HG03432 (cell line): Measurements from ENCODE around the gene USP46.
A peak's percentile ranks its signal among the peaks of the same experiment; 100 is the strongest.

ENCODE experiments used
- ATAC-seq: cut with Tn5 transposase; IDR thresholded peaks from one replicate; pipeline ENCODE4 v1.9.1; 2021; ENCODE audit warnings: mild to moderate bottlenecking, moderate library complexity; ENCODE audit not compliant: unreplicated experiment

The USP46 gene, protein sequence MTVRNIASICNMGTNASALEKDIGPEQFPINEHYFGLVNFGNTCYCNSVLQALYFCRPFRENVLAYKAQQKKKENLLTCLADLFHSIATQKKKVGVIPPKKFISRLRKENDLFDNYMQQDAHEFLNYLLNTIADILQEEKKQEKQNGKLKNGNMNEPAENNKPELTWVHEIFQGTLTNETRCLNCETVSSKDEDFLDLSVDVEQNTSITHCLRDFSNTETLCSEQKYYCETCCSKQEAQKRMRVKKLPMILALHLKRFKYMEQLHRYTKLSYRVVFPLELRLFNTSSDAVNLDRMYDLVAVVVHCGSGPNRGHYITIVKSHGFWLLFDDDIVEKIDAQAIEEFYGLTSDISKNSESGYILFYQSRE

GRCh38 chr4:52659001-52659721 lies at the start of gene USP46:
USP46 (minus strand) TSS chr4:52659301; CDS start chr4:52659150, 151 bp downstream.
- peak; percentile 92 for ATAC-seq

- ATAC-seq, result no peak
Observed at GRCh38 chr4:52704661-52705060, 45.6 kb upstream of the USP46 start.

DNA sequence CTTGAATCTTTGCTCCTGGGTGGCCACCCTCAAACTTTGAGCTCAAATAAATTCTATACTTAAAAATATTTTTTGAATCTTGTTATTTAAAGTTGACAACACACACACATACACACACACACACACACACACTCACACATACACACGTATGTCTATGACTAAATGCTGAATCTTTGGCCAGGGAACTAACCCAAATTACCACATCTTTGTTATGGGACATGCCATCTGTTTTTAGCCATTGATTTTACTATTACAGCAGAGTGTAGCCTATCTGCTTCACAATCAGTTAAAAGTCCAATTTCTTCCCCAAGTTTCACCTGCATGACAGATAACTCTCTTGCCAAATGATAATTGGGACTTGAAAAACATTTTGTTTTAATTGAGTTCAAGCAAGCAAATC lies 45.0 kb upstream of the USP46 start:
- no peak for ATAC-seq

DNA sequence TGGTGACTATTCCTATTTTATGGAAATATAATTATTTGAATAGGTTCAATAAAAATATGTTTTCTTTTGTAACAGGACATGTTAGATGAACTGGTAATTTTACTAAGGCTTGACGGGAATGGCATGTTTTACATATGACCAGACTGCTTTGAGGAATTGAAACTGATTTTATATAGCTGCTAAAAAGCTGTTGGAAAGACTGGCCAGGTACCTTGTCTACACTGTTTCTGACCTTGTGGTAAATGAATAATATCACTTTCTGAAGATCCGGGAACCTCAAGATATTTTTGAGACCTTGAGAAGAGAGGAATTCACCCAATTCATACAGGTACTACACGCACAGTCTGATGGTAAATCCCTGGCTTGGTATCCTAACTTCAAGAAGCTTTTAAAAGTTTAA lies 42.1 kb upstream of the USP46 start:
- peak; percentile 96 for ATAC-seq

GRCh38 chr4:52694936-52695335 lies 35.8 kb upstream of the USP46 start:
- no peak for ATAC-seq

GRCh38 chr4:52693492-52693891 lies 34.4 kb upstream of the USP46 start:
- ATAC-seq, result no peak

- ATAC-seq, result no peak
Observed at GRCh38 chr4:52689096-52689495, 30.0 kb upstream of the USP46 start.

DNA sequence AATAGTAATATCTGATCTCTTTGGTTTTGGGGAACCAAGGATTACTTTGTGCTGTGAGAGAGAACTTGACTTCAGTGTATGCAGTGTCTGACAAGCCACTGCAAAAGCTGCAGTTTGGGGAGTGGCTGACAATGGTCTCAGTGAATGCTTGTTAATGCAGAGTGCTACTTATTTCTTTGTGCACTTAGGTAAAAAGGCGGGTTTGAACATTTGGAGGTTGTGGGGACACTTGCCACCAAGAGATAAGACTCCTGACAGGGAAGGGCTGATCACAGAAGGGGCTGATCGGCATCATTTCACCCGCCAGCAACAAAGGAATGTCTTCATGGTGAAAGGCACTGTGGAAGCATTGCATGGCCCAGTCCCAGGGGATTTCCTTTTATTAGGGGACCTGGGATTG lies 28.6 kb upstream of the USP46 start:
- ATAC-seq, result no peak

DNA sequence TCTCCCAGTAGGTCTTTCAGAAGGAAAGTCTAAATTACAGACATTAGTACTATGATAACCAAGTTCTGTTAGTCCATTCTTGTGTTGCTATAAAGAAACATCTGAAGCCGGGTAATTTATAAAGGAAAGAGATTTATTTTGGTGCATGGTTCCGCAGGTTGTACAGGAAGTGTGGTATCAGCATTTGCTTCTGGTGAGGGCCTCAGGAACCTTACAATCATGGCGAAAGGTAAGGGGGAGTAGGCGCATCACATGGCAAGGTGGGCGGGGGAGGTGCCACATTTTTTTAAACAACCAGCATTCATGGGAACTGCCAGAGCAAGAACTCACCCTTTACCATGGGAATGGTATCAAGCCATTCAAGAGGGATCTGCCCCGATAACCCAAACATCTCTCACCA lies 26.2 kb upstream of the USP46 start:
- peak; percentile 57 for ATAC-seq

GRCh38 chr4:52684896-52685295 lies 25.8 kb upstream of the USP46 start:
- peak; percentile 59 for ATAC-seq

DNA sequence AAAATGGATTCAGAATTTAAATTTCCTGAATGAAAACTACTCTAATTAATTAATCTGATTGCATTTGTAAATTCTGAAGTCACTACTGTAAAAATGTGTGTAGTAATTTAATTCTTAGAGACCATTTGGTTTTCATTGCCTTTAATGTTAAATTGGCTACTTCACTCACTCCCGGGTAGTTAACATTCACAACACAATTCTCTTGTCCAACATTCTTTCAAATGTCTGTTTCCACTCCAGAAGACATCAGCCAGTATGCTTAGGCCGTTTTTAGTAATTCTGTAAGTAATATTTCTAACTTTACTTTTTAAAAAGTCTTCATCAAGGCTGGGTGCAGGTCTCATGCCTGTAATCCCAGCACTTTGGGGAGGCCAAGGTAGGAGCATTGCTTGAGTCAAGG lies 21.3 kb upstream of the USP46 start:
- no peak for ATAC-seq

GRCh38 chr4:52676536-52676935 lies 17.4 kb upstream of the USP46 start:
- no peak for ATAC-seq

DNA sequence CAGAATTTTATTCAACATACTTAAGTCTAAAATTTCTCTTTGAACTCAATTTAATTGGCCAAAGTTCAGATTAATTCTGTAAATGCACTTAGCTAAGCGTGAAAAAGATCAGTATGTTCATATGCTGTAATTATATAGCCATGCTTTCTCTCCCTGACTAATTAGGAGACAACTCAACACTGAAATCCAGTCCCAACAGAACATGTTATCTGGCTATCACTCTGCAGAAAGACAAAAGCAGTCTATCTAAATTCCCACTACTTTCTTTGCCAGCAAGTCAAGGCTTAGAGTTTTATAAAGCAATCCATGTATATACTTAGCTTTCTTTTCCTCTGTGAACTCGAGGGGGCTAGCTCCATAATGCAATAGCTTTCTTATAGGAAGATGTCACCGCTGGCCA lies 16.0 kb upstream of the USP46 start:
- no peak for ATAC-seq

GRCh38 chr4:52670739-52671138 lies 11.6 kb upstream of the USP46 start:
- no peak for ATAC-seq

- ATAC-seq, result no peak
Observed at GRCh38 chr4:52670121-52670520, 11.0 kb upstream of the USP46 start.

GRCh38 chr4:52665592-52665991 lies 6.5 kb upstream of the USP46 start:
- ATAC-seq, result peak; percentile 87

DNA sequence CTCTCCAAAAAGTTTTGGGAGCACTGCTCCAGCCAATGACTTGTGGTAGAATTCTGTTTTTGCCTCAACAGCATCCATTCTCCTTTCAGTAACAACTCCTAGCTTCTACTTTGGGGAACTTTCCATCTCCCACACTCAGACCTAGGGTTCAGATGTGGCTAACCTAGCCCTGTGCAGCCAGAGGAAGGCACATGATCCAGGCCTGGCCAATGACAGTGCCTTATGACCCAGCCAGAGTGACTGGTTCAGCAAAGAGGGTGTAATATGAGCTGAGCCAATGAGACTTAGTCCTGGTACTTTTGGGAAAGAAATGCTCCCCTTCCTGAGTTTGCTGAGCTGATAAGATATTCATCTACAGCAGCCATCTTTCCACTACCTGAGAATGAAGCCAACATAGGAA lies 5.4 kb upstream of the USP46 start:
- no peak for ATAC-seq

DNA sequence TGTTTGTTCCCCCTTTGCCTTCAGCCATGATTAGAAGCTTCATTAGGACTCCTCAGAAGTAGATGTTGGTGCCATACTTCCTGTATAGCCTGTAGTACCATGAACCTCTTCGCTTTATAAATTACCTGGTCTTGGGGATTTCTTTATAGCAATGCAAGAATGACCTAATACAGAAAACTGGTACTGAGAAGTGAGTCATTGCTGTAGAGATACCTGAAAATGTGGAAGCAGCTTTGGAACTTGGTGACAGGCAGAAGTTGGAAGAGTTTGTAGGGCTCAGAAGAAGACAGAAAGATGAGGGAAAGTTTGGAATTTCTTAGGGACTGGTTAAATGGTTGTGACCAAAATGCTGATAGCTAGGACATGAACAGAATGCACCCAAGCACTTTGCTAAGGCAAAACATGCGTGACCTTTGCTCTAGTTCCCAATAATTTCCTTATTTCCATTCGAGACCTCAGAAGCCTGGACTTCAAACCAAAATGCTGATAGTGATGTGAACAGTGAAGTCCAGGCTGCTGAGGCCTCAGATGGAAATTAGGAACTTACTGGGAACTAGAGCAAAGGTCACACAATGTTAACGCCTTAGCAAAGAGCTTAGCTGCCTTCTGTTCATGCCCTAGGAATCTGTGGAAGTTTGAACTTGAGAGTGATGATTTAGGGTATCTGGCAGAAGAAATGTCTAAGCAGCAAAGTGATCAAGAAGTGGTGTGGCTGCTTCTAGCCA lies 3.0 kb upstream of the USP46 start:
- ATAC-seq, result no peak

DNA sequence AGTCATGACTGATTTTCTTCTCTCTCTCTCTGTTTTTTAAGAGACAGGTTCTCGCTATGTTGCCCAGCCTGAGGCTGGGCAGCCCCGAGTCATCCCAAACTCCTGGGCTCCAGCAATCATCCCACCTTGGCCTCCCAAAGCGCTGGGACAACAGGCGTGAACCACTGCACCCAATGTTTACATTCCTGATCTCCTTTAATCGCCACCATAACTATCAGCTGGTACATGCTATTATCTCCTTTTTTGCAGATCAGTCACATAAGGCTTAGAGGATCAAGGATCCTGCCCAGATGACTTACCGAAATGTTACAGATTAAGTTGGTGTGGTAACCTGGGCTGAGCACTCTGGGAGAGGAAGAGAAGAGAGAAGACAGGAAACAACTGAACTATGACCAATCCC lies 1.5 kb upstream of the USP46 start:
- ATAC-seq, result no peak

DNA sequence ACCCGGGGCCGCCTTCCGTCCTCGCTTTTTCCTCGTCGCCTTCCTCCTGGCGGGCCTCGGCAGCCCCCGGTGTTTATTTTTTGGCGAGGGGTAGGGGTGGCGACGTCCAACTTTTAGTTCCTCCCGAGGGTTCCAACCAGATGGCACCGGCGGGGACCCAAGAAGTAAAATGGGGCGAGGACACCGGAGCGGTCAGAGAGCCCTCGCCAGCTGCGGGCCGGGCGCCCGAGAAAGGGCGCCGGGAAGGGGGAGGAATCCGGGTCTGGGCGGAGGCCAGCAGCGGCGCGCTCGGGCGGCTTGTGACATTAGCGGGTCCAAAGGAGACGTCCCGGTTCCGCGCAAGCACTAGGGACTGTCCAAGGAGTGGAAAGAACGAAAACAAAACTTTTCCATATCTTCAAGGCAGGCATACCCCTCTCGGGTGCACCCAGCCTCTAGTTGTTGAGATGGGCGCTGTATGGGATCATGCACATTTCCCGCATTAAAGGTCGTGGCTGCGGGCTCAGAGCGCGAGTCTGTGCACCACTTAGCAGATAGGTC lies 691 bp upstream of the USP46 start:
- ATAC-seq, result peak; percentile 27

- ATAC-seq, result peak; percentile 17
Observed at GRCh38 chr4:52658641-52659000, 480 bp downstream of the USP46 start.
